GM19463 (cell line): ENCODE results near the gene ARHGAP9.
"Not testable (repeated sequence)": the region's sequence is repeated elsewhere in the genome, so short reads cannot be mapped to it uniquely, and the experiment has no call there.

Experiments used
- ATAC-seq: cut with Tn5 transposase; IDR thresholded peaks from one replicate; pipeline ENCODE4 v1.9.1; 2021; ENCODE audit warnings: mild to moderate bottlenecking, moderate library complexity; ENCODE audit not compliant: unreplicated experiment

Gene ARHGAP9

DNA sequence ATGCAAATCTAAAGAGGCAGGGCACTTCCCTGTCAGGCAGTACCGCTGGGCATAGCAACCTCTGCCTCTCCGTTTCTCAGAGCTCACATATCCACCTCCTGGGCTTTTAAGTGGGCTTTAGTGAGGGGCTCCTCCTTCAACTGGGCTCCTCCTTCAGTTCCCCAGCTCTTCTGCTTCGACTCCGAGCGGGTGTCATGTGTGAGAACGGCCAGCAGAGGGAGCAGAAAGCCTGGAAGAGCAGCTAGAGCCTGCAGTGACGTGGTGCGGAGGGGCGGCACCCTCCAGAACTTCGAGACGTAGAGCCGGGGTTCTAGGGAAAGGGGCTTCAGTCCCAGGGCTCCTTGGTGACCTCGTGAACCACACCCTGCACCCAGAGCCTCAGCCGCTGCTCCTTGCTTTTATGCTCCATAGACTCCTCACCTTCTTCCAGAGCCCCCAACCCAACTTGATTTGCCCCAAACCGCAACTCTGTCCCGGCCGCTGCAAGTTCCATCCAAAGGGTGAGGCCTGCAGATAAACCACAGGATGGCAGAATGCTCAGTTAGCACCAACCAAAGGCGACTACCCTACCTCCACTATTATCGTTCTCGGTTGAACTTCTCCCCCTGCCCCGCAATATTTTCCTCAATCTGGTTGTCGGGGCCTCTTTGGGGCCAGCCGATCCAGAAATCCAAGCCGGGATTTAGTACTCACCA, 20.5 kb downstream of the ARHGAP9 start:
- peak; percentile 50 for ATAC-seq

GRCh38 chr12:57458665-57459054, 21.0 kb downstream of the ARHGAP9 start:
- ATAC-seq: no peak

DNA sequence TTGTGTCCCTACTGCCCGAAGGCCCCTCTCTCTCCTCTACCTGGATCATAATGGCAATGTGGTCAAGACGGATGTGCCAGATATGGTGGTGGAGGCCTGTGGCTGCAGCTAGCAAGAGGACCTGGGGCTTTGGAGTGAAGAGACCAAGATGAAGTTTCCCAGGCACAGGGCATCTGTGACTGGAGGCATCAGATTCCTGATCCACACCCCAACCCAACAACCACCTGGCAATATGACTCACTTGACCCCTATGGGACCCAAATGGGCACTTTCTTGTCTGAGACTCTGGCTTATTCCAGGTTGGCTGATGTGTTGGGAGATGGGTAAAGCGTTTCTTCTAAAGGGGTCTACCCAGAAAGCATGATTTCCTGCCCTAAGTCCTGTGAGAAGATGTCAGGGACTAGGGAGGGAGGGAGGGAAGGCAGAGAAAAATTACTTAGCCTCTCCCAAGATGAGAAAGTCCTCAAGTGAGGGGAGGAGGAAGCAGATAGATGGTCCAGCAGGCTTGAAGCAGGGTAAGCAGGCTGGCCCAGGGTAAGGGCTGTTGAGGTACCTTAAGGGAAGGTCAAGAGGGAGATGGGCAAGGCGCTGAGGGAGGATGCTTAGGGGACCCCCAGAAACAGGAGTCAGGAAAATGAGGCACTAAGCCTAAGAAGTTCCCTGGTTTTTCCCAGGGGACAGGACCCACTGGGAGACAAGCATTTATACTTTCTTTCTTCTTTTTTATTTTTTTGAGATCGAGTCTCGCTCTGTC, 22.8 kb downstream of the ARHGAP9 start:
- no peak for ATAC-seq

DNA sequence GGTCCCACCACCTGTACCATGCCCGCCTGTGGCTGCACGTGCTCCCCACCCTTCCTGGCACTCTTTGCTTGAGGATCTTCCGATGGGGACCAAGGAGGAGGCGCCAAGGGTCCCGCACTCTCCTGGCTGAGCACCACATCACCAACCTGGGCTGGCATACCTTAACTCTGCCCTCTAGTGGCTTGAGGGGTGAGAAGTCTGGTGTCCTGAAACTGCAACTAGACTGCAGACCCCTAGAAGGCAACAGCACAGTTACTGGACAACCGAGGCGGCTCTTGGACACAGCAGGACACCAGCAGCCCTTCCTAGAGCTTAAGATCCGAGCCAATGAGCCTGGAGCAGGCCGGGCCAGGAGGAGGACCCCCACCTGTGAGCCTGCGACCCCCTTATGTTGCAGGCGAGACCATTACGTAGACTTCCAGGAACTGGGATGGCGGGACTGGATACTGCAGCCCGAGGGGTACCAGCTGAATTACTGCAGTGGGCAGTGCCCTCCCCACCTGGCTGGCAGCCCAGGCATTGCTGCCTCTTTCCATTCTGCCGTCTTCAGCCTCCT, 23.4 kb downstream of the ARHGAP9 start:
- ATAC-seq: peak; percentile 29

DNA sequence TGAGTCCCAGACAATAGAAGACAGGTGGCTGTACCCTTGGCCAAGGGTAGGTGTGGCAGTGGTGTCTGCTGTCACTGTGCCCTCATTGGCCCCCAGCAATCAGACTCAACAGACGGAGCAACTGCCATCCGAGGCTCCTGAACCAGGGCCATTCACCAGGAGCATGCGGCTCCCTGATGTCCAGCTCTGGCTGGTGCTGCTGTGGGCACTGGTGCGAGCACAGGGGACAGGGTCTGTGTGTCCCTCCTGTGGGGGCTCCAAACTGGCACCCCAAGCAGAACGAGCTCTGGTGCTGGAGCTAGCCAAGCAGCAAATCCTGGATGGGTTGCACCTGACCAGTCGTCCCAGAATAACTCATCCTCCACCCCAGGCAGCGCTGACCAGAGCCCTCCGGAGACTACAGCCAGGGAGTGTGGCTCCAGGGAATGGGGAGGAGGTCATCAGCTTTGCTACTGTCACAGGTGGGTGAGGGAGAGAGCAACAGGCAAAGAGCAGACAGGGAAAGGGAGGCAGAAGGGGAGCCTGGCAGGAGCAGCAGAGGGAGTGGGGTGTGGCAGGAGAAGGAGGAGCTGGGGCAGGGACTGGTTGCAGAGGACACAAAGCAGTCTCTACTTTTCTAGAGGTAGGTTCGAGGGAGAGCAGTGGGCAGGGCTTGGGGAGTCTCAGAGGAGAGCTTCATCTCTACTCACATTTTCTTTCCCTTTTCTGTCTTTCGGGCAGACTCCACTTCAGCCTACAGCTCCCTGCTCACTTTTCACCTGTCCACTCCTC, 24.1 kb downstream of the ARHGAP9 start:
- ATAC-seq: no peak

GRCh38 chr12:57454566-57455373, 24.9 kb downstream of the ARHGAP9 start, which contains the start of gene INHBE:
Gene INHBE, plus strand, starts transcription at chr12:57455307. Its CDS starts 230 bp downstream, at chr12:57455537.
- ATAC-seq: peak; percentile 23

GRCh38 chr12:57454213-57454565, 25.5 kb downstream of the ARHGAP9 start:
- no peak for ATAC-seq

GRCh38 chr12:57452937-57453509, 26.6 kb downstream of the ARHGAP9 start:
- peak; percentile 42 for ATAC-seq

DNA sequence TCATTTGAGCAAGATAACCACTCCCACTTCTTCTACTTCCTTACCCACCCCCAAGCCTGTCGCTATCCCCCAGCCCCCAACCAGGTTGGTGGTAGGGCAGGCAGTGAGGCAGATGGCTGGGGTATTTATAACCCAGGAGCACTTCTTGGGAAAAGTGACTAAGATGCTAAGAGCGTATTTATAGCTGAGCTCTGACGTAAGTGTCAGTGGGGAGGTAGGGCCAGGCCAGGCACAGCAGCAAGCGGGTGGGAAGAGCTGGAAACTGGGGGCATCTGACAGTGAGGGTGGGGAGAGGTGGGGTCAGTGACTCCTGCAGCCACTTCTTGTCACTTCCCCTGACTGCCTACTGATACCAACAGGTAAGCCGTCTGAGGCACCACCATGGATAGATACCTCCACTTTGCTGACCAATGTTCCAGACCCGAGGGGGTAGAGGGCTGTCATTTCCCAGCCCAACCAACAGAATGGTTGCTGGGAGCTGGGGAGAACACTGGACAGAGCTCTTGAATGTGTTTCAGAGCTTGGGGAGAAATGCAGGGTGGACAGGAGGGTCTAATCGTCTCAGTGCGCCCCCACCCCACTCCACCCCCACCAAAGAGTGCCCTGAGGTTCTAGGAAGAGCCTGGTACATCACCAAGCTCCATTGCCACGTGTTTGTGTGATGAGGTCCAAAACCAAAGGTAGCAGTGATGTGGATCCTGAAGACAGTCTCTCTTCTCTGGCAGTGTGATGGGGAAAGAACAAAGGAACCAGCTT, 27.3 kb downstream of the ARHGAP9 start:
- ATAC-seq: no peak

GRCh38 chr12:57451233-57451778, 28.4 kb downstream of the ARHGAP9 start:
- no peak for ATAC-seq

- no peak for ATAC-seq
Measured at GRCh38 chr12:57450057-57450456, 29.6 kb downstream of the ARHGAP9 start.

DNA sequence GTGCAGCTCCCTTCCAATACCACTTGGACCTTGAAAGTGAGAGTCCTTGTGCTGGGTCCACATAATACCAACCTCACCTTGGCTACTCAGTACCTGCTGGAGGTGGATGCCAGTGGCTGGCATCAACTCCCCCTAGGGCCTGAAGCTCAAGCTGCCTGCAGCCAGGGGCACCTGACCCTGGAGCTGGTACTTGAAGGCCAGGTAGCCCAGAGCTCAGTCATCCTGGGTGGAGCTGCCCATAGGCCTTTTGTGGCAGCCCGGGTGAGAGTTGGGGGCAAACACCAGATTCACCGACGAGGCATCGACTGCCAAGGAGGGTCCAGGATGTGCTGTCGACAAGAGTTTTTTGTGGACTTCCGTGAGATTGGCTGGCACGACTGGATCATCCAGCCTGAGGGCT, 30.3 kb downstream of the ARHGAP9 start:
- no peak for ATAC-seq

- no peak for ATAC-seq
Measured at GRCh38 chr12:57448669-57449068, 31.0 kb downstream of the ARHGAP9 start.

DNA sequence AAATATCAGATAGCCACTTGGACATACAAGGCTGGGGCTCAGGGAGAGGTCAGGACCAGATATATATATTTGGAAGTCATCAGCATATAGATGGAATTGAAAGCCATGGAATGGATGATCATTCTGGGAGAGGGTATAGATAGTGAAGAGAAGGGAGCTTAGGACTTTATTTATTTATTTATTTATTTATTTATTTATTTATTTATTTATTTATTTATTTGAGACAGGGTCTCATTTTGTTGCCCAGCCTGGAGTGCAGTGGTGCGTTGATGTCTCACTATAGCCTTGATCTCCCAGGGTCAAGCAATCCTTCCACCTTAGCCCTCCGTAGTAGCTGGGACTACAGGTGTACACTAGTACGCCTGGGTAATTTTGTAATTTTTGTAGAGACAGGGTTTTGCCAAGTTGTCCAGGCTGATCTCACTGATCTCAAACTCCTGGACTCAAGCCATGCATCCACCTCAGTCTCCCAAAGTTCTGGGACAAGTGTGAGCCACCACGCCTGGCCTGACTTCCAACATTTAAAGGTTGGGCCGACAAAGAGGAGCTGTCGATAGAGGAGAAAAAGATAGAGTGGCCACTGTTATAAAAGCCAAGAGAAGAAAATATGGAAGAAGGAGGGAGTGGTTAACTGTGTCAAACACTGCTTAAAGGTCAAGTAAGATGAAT, 33.2 kb downstream of the ARHGAP9 start:
- no peak for ATAC-seq

DNA sequence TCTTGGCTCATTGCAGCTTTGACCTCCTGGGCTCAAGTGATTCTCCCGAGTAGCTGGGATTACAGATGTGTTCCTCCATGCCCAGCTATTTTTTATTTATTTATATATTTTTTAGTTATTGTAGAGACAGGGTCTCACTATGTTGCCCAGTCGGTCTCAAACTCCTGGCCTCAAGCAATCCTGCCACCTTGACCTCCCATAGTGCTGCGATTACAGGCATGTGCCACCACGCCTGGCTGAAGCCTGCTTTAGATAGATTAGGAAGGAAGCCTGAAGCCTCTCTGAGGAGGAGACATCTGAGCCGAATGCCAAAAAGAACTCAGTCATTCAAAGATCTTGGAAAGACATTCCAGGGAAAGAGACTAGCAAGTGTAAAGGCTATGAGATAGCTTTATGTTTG, 34.9 kb downstream of the ARHGAP9 start:
- ATAC-seq: no peak

DNA sequence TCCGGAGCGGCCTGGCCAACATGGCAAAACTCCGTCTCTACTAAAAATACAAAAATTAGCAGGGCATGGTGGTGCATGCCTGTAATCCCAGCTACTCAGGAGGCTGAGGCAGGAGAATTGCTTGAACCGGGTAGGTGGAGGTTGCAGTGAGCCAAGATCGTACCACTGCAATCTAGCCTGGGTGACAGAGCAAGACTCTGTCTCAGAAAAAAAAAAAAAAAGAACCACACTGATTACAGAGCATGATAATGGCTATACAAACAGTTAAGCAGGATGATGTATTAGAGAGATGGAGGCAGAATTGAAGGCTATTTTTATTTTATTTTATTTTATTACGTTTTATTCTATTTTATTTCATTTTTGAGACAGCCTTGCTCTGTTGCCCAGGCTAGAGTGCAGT, 35.3 kb downstream of the ARHGAP9 start:
- not testable (repeated sequence) for ATAC-seq

DNA sequence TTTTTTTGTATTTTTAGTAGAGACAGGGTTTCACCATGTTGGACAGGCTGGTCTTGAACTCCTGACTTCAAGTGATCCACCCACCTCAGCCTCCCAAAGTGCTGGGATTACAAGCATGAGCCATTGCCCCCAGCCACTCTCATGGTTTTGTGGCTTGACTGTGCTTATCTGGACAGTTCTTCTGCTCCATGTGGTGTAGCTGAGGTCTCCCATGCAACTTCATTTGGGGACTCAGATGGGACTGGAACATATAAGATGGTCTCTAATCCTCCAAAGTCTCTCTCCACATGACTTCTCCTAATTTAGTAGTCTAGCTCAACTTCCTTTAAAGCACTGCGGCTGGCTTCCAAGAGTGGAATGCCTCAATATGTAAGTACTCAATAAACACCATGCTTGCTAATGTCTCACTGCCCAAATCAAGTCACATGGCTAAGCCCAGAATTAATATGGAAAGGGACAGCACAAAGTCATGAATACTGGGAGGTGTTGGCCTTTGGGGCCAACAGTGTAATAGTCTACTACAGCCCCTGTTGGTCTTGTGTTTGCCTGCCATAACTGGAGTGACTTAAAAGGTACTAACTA, 37.7 kb downstream of the ARHGAP9 start:
- no peak for ATAC-seq

- ATAC-seq: not testable (repeated sequence)
Measured at GRCh38 chr12:57441393-57441792, 38.3 kb downstream of the ARHGAP9 start.
